Endothelial cell of umbilical vein (primary cell): Measurements from ENCODE around the gene SLC35B2.

Experiments
- CTCF ChIP-seq, 2 donors: IDR thresholded peaks; 1 replicate in 1 of 2; 2 replicates in 1 of 2; pipeline ENCODE4 v1.5.1; 2011; ENCODE audit warnings: low read length in 2 of 2, mild to moderate bottlenecking in 2 of 2, moderate library complexity in 2 of 2, control low read depth in 1 of 2, inconsistent platforms in 1 of 2, low read depth in 1 of 2; ENCODE audit not compliant: insufficient read depth in 1 of 2; ENCODE audit errors: extremely low read depth in 1 of 2
- EZH2 ChIP-seq: IDR thresholded peaks from 2 replicates; pipeline ENCODE4 v1.6.1; 2012; ENCODE audit warnings: borderline replicate concordance, low read depth, mild to moderate bottlenecking, moderate library complexity, low read length, inconsistent platforms; ENCODE audit not compliant: severe bottlenecking
- FOS ChIP-seq: IDR thresholded peaks from 2 replicates; pipeline ENCODE4 v1.6.1; 2011; ENCODE audit warnings: mild to moderate bottlenecking, low read length, moderate library complexity, borderline replicate concordance; ENCODE audit not compliant: insufficient read depth
- GATA2 ChIP-seq: IDR thresholded peaks from 2 replicates; pipeline ENCODE4 v1.7.0; 2011; ENCODE audit warnings: low read depth, mild to moderate bottlenecking, moderate library complexity, mixed read lengths, low read length; ENCODE audit not compliant: insufficient read length, insufficient read depth
- JUN ChIP-seq: IDR thresholded peaks from 2 replicates; pipeline ENCODE4 v1.6.1; 2011; ENCODE audit warnings: borderline replicate concordance, low read depth; ENCODE audit not compliant: insufficient read length, insufficient read depth
- POLR2A ChIP-seq: IDR thresholded peaks from 2 replicates; pipeline ENCODE4 v1.6.1; 2012; ENCODE audit warnings: low read depth, mild to moderate bottlenecking, control low read depth, low read length
- POLR2AphosphoS5 ChIP-seq: IDR thresholded peaks from 2 replicates; pipeline ENCODE4 v1.6.1; 2012; ENCODE audit warnings: low read depth, mild to moderate bottlenecking, control low read depth, low read length, moderate library complexity; ENCODE audit not compliant: insufficient read depth
- TF ChIP-seq, protein P1 (sequence below): IDR thresholded peaks from 2 replicates; pipeline ENCODE4 v1.6.1; 2011; ENCODE audit not compliant: insufficient read depth, insufficient read length

GRCh38 chr6:44227148-44227793 is 30.1 kb downstream of the SLC35B2 start:
- TF ChIP-seq CTCF (IDR thresholded peaks at IDR 0.05; ENCODE audit: extremely low read depth in 1 of 2, insufficient read depth in 1 of 2, low read depth in 1 of 2, low read length in 2 of 2) (no peak), POLR2A (no peak), EZH2 (no peak), JUN (no peak), POLR2AphosphoS5 (no peak), GATA2 (no peak), FOS (no peak)
- TF ChIP-seq, protein P1, sequence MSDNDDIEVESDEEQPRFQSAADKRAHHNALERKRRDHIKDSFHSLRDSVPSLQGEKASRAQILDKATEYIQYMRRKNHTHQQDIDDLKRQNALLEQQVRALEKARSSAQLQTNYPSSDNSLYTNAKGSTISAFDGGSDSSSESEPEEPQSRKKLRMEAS: no peak
